Mammary epithelial cell (primary cell): ENCODE data around the gene BOC.

Experiments
- CTCF ChIP-seq, 2 donors: IDR thresholded peaks in 1 of 2; conservative IDR thresholded peaks in 1 of 2; 2 replicates each; pipeline ENCODE4 v1.5.1; 2011 to 2012; ENCODE audit warnings: inconsistent platforms in 2 of 2, low read length in 2 of 2, mild to moderate bottlenecking in 2 of 2, control low read depth in 1 of 2, low read depth in 1 of 2; ENCODE audit not compliant: insufficient read depth in 1 of 2; ENCODE audit errors: extremely low read depth in 1 of 2
- EZH2 ChIP-seq: IDR thresholded peaks from 2 replicates; pipeline ENCODE4 v1.6.1; 2012; ENCODE audit warnings: low read length, inconsistent platforms, borderline replicate concordance

- TF ChIP-seq CTCF (conservative IDR thresholded peaks at IDR 0.05 in 1 of 2, IDR thresholded peaks at IDR 0.05 in 1 of 2; ENCODE audit: extremely low read depth in 1 of 2, insufficient read depth in 1 of 2, low read depth in 1 of 2, low read length in 2 of 2) (no peak), EZH2 (no peak)
Measured at GRCh38 chr3:113270786-113271185, 59.4 kb downstream of the BOC start.
